ENCODE data around the gene MRPS35.

The MRPS35 gene

DNA sequence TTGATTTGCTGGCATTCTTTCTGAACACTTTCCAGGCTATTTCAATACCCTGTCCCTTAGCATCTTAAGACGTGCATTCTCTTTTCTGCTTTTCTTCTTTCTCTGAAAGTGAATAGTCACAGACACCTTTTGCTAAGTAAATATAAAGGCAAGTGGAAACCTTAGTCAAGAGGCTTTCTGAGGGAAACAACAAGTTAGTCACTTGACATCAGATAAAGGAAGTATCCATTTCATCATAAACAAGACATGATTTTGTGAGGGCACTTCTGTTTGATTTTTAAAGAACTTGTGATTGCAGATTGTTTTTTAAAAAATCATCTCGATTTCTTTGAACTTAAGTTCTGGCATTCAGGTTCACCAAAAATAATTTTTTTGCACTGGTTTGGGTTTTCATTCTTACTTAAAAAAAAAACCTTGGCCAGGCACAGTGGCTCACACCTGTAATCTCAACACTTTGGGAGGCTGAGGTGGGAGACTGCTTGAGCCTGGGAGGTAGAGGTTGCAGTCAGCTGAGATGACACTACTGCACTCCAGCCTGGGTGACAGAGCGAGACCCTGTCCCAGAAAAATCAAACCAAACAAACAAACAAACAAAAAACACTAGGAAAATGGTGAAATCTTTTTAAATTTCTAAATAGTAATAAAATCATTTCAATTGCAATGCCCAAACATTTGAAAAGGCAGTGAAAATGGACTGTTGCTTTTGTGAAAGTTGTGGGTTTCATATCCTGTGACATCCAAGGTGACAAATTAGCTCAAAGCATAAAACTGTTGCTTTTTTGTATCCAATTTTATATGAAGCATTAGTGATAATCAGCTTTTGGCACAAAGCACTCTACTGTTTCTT lies 61.1 kb downstream of the MRPS35 start:
- TF ChIP-seq, protein P1, sequence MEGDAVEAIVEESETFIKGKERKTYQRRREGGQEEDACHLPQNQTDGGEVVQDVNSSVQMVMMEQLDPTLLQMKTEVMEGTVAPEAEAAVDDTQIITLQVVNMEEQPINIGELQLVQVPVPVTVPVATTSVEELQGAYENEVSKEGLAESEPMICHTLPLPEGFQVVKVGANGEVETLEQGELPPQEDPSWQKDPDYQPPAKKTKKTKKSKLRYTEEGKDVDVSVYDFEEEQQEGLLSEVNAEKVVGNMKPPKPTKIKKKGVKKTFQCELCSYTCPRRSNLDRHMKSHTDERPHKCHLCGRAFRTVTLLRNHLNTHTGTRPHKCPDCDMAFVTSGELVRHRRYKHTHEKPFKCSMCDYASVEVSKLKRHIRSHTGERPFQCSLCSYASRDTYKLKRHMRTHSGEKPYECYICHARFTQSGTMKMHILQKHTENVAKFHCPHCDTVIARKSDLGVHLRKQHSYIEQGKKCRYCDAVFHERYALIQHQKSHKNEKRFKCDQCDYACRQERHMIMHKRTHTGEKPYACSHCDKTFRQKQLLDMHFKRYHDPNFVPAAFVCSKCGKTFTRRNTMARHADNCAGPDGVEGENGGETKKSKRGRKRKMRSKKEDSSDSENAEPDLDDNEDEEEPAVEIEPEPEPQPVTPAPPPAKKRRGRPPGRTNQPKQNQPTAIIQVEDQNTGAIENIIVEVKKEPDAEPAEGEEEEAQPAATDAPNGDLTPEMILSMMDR (IDR thresholded peaks at IDR 0.05; ENCODE audit: low read depth, low read length, missing control alignments): no peak
- DNase-seq (ENCODE audit: low read depth): no peak
- no peak overlapping the region for H3K4me3 ChIP-seq (ENCODE audit: low read depth, low read length)

DNA sequence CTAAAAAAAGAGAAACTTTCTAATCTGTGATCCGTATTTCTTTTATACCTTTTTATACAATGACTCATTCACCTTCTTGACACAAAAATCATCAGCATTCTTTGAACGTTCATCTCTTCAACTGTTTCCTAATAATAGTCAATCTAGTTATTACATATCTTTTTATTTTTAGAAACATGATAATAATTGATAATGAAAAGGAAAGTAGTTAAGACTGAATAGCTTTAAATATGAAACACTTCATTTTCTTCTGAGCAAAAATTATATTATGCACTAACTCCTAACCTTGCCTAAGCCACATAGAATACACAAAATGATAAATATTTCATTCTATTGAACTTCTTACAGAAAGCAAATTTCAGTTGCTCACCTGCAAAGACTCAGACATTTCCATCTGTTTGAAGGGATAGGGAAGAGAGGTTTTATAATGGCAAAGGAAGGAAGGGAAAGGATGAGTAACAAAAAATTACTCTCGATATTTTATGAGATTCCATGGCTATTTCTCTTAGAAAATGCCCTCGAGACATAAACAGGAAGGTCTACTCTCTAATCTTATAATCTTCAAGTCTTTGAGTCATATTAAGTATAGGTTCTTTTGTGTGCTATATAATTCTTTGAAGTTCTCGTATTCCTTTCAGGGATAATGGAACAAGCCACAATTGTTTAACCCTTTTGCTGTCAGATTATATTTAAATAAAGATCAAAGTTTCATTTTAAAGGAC lies 61.9 kb downstream of the MRPS35 start:
- TF ChIP-seq, protein P1 (IDR thresholded peaks at IDR 0.05; ENCODE audit: low read depth, low read length, missing control alignments): no peak
- no peak overlapping the region for H3K4me3 ChIP-seq (ENCODE audit: low read depth, low read length)
- no peak for DNase-seq (ENCODE audit: low read depth)

DNA sequence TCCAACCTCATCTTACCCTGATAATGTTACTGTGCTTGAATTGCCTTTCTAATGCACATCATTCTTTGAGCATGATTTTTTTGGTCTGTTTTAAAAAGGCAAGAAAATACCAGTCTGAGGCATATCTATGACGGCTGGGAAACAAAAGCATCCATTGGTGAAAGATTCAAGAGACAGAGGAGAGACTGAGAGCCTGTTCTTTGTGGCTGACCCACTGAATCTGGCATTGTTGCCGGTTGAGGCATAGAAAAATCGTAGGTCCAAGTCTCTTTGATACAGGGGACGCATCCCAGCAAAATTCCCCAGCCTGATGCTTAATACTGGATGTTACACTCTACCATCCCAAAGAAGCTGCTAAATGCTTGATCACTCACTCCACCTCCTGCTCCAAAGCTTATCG lies 66.5 kb downstream of the MRPS35 start:
- no peak for DNase-seq (ENCODE audit: low read depth)
- no peak overlapping the region for H3K4me3 ChIP-seq (ENCODE audit: low read depth, low read length)
- TF ChIP-seq, protein P1 (IDR thresholded peaks at IDR 0.05; ENCODE audit: low read depth, low read length, missing control alignments): no peak

DNA sequence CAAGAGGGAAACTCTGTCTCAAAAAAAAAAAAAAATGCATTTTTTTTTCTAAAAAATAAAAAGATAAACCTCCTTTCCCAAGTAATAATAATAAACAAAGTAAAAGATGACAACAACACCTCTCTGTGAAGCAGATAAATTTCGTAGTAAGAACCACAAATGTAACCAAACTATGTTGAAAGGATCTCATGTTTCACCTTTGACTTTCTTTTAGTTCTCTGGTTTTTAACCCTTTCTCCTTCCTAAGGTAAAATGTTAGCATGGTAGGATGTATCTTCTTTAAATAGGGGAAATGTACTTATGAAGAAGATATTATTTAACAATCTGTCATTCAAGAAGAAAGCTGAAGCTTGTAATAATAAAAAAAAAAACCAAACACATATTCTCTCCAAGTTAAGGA lies 67.6 kb downstream of the MRPS35 start:
- DNase-seq (ENCODE audit: low read depth): no peak
- no peak overlapping the region for H3K4me3 ChIP-seq (ENCODE audit: low read depth, low read length)
- TF ChIP-seq, protein P1 (IDR thresholded peaks at IDR 0.05; ENCODE audit: low read depth, low read length, missing control alignments): no peak

DNA sequence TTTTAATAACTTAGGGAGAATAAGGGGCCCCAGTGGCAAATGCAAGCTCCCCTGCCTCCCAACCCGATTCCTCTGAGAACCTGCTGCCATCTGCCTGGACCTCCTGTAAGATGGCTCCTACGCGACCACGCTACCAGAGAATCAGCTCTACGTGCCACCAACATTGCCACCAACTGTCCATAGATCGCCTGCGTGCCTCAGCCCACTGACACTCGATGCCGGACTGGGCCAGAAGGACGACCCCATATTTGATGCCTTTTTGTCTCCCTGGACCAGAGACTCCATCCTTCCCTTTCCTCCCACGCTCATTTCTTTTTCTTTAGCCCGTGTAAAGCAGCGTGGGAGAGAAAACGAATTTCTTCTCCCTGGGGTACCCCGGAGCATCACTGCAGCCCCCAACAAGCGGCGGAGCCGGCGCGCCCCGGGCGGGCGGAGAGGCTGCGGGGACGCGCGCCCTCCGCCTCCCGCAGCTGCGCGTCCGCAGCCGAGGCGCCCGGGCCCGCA lies 68.8 kb downstream of the MRPS35 start:
- DNase-seq (ENCODE audit: low read depth): no peak
- peak overlapping the region; percentile 73 for H3K4me3 ChIP-seq (ENCODE audit: low read depth, low read length)
- TF ChIP-seq, protein P1 (IDR thresholded peaks at IDR 0.05; ENCODE audit: low read depth, low read length, missing control alignments): no peak

DNA sequence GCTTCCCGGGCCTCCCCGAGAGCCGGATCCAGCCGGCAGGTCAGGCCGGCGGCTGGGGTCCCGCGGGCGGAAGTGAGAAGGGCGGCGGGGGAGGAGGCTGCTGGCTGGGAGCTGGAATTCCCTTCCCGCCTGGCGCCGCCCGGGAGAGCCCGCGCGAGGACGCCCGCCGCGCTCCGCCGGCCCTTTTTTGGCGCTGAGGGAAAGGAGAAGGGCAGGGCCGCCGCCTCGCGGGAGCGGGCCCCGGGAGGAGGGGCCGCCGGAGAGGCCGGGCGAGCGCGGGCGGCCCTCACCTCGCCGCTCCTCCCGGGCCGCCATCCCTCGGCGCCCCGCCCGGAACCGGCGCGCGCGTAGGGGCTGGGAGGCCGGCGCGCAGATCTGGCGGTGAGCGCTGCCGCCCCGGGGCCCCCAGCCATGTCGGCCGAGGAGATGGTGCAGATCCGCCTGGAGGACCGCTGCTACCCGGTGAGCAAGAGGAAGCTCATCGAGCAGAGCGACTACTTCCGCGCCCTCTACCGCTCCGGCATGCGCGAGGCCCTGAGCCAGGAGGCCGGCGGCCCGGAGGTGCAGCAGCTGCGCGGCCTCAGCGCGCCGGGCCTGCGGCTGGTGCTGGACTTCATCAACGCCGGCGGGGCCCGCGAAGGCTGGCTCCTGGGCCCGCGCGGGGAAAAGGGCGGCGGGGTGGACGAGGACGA lies 69.4 kb downstream of the MRPS35 start, which contains the start of the genes KLHL42 and MANSC4:
Gene KLHL42 (plus strand): TSS at position 314 of the 692 bp plus-strand sequence. CDS start 98 bp downstream, at position 412.
Gene MANSC4 (minus strand): TSS at position 317 of the 692 bp plus-strand sequence. CDS start 8,960 bp downstream, outside the sequence.
- TF ChIP-seq, protein P1 (IDR thresholded peaks at IDR 0.05; ENCODE audit: low read depth, low read length, missing control alignments): peak; percentile 7
- peak; percentile 37 for DNase-seq (ENCODE audit: low read depth)
- H3K4me3 ChIP-seq (ENCODE audit: low read depth, low read length): peak within 1 kb of the TSS; percentile 73
